Caco-2 (cell line): ENCODE data around the gene ADD1. TPM values are rescaled to one million over a fixed set of nuclear protein-coding genes. Genes with fewer than 3 reads are reported as not detected.

Source experiments
- BruUV-seq: library from RNA; stranded (reverse); fragments of 400-500 nt; replicated peaks from 2 replicates; lab custom pipeline; 2021; lab: Mats Ljungman, UMichigan
- CTCF ChIA-PET: fragments of 300-600 bp; sonication (Branson Sonifier 250); formaldehyde crosslinking; loops from one replicate; lab custom pipeline; 2022; ENCODE audit warnings: antibody characterized with exemption; lab: Charles Lee
- POLR2A ChIA-PET: fragments of 300-600 bp; sonication (Branson Sonifier 250); formaldehyde crosslinking; loops from one replicate; lab custom pipeline; 2022; ENCODE audit warnings: antibody characterized with exemption; lab: Charles Lee
- DNase-seq, 2 experiments: peaks; one replicate each; pipeline versions ENCODE4 v3.0.0 to v3.0.0-alpha.2; 2020 to 2022
- H3K27me3 ChIP-seq: replicated peaks from 2 replicates; pipeline ENCODE4 v1.6.0; 2011; ENCODE audit warnings: low read length; ENCODE audit not compliant: control insufficient read depth, insufficient read depth
- H3K36me3 ChIP-seq: 2 replicates; pipeline ENCODE4 v1.5.1; 2011; ENCODE audit warnings: low read length; ENCODE audit not compliant: control insufficient read depth, insufficient read depth
- H3K4me1 ChIP-seq: fragments of 250-450 bp; sonication (Bioruptor Pico); 2 replicates; pipeline ENCODE4 v1.5.1; 2020; ENCODE audit warnings: mild to moderate bottlenecking
- H3K4me3 ChIP-seq: 2 replicates; pipeline ENCODE4 v1.5.1; 2011; ENCODE audit warnings: low read depth, mild to moderate bottlenecking, control low read depth, low read length
- H3K9me3 ChIP-seq: fragments of 250-450 bp; sonication (Bioruptor Pico); 2 replicates; pipeline ENCODE4 v1.5.1; 2020; ENCODE audit warnings: mild to moderate bottlenecking, moderate library complexity
- H3K27ac Mint-ChIP-seq: one replicate; pipeline ENCODE4 v1.8.0; 2022; ENCODE audit warnings: mixed read lengths; ENCODE audit not compliant: unreplicated experiment
- H3K27me3 Mint-ChIP-seq: one replicate; pipeline ENCODE4 v1.8.0; 2022; ENCODE audit warnings: mixed read lengths; ENCODE audit not compliant: insufficient read depth, unreplicated experiment
- H3K36me3 Mint-ChIP-seq: one replicate; pipeline ENCODE4 v1.8.0; 2022; ENCODE audit warnings: mild to moderate bottlenecking, mixed read lengths; ENCODE audit not compliant: insufficient read depth, unreplicated experiment
- H3K4me1 Mint-ChIP-seq: one replicate; pipeline ENCODE4 v1.8.0; 2022; ENCODE audit warnings: low read depth, mixed read lengths; ENCODE audit not compliant: unreplicated experiment
- H3K4me3 Mint-ChIP-seq: one replicate; pipeline ENCODE4 v1.8.0; 2022; ENCODE audit warnings: mild to moderate bottlenecking, moderate library complexity, mixed read lengths; ENCODE audit not compliant: unreplicated experiment
- H3K9me3 Mint-ChIP-seq: one replicate; pipeline ENCODE4 v1.8.0; 2022; ENCODE audit warnings: mixed read lengths; ENCODE audit not compliant: unreplicated experiment
- intact Hi-C: fragments of 100-400 bp; cut with micrococcal nuclease; formaldehyde crosslinking; loops from one replicate; pipeline ENCODE4 v1.10.0; 2022; ENCODE audit not compliant: unreplicated experiment
- total RNA-seq: library from RNA; stranded (reverse); gene quantifications from 2 replicates; pipeline ENCODE4 v1.2.3, GENCODE V29; 2022
- TF ChIP-seq, protein P1 (sequence below), 2 experiments: fragments of 200-600 bp in 1 of 2; IDR thresholded peaks; 1 replicate in 1 of 2; 2 replicates in 1 of 2; pipeline versions ENCODE4 v1.5.1 to v1.8.0; 2011 to 2022; ENCODE audit warnings: antibody characterized with exemption in 1 of 2, control low read depth in 1 of 2, inconsistent platforms in 1 of 2, low read depth in 1 of 2, low read length in 1 of 2, mild to moderate bottlenecking in 1 of 2, moderate library complexity in 1 of 2; ENCODE audit not compliant: insufficient read depth in 1 of 2, severe bottlenecking in 1 of 2, unreplicated experiment in 1 of 2

The ADD1 gene
- total RNA-seq, 1 experiment from 2014 or later: 242 TPM

DNA sequence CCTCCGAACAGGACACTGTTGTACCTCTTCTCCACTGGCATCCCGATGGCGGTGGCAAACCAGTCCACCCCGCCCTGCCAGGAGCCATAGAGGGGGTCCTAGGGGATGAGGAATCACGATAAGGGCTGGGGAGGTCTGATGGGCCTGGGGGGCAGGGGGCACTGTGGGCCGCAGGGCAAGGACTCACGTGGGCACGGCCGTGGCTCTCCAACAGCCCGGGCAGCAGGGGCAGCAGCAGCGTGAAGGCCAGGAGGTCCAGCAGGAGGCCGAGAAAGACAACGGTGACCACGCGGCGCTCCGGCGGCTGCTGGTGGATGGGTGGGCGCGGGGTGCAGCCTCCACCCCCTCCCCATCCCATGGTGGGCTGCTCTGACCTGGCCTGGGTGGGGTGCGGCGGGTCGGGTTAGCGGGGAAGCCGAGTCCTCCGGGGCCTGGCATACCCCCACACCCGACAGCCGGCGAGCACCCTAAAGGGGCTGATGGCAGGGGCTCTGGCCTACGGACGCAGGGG, 90.0 kb downstream of the ADD1 start:
- CTCF ChIA-PET: no interaction called here
- TF ChIP-seq, protein P1, sequence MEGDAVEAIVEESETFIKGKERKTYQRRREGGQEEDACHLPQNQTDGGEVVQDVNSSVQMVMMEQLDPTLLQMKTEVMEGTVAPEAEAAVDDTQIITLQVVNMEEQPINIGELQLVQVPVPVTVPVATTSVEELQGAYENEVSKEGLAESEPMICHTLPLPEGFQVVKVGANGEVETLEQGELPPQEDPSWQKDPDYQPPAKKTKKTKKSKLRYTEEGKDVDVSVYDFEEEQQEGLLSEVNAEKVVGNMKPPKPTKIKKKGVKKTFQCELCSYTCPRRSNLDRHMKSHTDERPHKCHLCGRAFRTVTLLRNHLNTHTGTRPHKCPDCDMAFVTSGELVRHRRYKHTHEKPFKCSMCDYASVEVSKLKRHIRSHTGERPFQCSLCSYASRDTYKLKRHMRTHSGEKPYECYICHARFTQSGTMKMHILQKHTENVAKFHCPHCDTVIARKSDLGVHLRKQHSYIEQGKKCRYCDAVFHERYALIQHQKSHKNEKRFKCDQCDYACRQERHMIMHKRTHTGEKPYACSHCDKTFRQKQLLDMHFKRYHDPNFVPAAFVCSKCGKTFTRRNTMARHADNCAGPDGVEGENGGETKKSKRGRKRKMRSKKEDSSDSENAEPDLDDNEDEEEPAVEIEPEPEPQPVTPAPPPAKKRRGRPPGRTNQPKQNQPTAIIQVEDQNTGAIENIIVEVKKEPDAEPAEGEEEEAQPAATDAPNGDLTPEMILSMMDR (IDR thresholded peaks at IDR 0.05; ENCODE audit: insufficient read depth in 1 of 2, low read depth in 1 of 2, low read length in 1 of 2, severe bottlenecking in 1 of 2, unreplicated experiment in 1 of 2): no peak
- Histone ChIP-seq H3K4me3 (peak overlapping the region; percentile 97), H3K27me3 (no peaks in the 10 kb centered on the region), H3K9me3 (no peaks in the 10 kb centered on the region), H3K4me1 (peaks cover 14% of the 10 kb centered on the region), H3K36me3 (no peaks in the 10 kb centered on the region)
- no peaks in the 10 kb centered on the region for H3K27me3 Mint-ChIP-seq
- intact Hi-C loops: no loop called here
- H3K9me3 Mint-ChIP-seq: no peaks in the 10 kb centered on the region
- POLR2A ChIA-PET: no interaction called here
- peaks cover 77% of the 10 kb centered on the region for H3K36me3 Mint-ChIP-seq
- H3K4me3 Mint-ChIP-seq: peak overlapping the region; percentile 74
- no TSS peak for BruUV-seq
- peak in 1 of 2 experiments; percentile 27 for DNase-seq
- no peaks in the 10 kb centered on the region for H3K4me1 Mint-ChIP-seq
- peak overlapping the region; percentile 82 for H3K27ac Mint-ChIP-seq

DNA sequence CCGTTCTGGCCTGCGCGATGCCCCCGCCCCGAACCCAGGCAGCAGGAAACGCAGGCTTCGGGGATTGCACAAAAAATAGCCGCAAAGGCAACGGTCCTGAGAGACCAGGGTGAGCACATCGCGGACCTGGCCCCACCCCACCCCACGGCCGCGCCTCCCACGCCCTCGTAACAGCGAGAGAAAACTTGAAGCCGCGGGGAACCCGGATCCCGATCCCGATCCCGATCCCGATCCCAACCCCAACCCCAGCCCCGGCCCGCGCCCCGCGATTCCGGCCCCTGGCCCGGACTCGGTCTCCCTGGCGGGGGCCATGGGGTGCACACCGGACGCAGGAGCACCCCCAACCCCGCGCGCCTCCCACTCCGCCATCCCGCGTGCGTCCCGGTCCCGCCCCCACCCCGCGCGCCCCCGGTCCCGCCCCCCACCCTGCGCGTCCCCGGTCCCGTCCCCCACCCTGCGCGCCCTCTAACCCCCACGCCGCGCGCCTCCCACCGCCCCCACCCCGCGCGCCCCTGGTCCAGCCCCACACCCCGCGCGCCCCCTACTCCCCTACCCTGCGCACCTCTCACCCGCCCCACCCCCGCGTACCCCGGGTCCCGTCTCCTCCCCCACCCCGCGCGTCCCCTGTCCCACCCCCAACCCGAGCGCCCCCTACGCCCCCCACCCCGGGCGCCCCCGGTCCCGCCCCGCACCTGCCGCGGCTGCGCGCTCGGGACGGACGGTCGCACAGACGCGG, 90.6 kb downstream of the ADD1 start:
- Histone ChIP-seq H3K9me3 (no peaks in the 10 kb centered on the region), H3K4me1 (peaks cover 14% of the 10 kb centered on the region), H3K4me3 (peak overlapping the region; percentile 97), H3K27me3 (no peaks in the 10 kb centered on the region), H3K36me3 (peaks cover 2% of the 10 kb centered on the region; the same call in 1 of the 2 replicates)
- Mint-ChIP-seq H3K27me3 (no peaks in the 10 kb centered on the region), H3K36me3 (peaks cover 77% of the 10 kb centered on the region), H3K4me3 (peak overlapping the region; percentile 75), H3K4me1 (no peaks in the 10 kb centered on the region), H3K9me3 (no peaks in the 10 kb centered on the region), H3K27ac (no peak overlapping the region)
- no TSS peak for BruUV-seq
- intact Hi-C loops: no loop called here
- TF ChIP-seq, protein P1 (IDR thresholded peaks at IDR 0.05; ENCODE audit: insufficient read depth in 1 of 2, low read depth in 1 of 2, low read length in 1 of 2, severe bottlenecking in 1 of 2, unreplicated experiment in 1 of 2): no peak
- peak; percentile 36 to 45 for DNase-seq
- POLR2A ChIA-PET: no interaction called here
- CTCF ChIA-PET: no interaction called here

DNA sequence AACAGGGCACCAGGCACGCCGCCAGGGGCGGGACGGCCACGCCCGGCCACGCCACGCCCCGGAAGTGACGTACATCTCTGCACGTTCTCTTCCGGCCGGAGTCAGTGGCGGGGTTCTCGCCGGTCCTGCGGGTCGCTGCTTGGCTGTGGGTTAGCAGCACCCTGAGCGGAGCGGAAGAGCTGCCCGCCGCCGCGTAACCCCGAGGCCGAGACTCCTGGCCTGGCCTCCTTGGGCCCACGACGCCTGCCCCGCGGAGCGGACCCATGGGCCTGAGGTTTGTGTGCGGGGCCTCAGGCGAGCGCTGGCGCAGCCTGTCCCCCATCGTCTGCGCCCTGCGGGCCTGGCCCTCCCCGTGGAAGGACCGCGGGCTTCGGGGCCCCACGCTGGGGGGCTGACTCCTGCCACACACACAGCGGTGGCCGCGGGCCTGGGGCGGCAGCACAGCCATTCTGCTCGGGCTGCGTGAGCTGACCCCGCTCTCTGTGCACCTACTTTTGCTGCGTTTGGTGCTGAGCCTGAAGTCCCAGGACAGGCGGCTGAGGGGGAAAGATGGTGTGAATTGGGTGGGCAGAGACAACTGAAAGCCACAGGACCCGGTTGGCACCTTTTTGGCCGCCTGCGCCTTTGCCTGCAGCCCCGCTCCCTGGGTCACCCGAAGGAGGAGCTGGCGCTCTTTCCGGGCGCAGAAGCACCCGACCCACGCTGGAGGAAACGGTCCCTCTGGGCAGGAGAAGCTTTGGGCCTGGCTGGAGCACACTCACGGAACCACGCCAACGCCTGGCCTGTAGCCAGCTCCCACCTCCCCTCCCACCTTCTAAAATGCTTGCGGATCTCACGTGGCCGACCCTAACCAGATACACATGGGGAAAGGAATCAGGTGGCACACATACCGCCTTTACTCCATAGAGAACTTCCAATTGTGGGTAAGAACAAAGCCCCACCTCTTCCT, 91.4 kb downstream of the ADD1 start:
- H3K9me3 ChIP-seq: no peaks in the 10 kb centered on the region
- H3K36me3 ChIP-seq: peaks cover 2% of the 10 kb centered on the region; the same call in 1 of the 2 replicates
- no peaks in the 10 kb centered on the region for H3K27me3 Mint-ChIP-seq
- peaks cover 79% of the 10 kb centered on the region for H3K36me3 Mint-ChIP-seq
- H3K27ac Mint-ChIP-seq: peak overlapping the region; percentile 79
- CTCF ChIA-PET: interaction anchor here (0.6 to 0.9 kb wide), 2 partner anchors 14 to 1140 kb away, joined by 5 to 8 read pairs; no protein-coding TSS in a partner anchor
- intact Hi-C loops: no loop called here
- TSS peak; percentile 56 for BruUV-seq
- DNase-seq: peak; percentile 92 to 96
- no peaks in the 10 kb centered on the region for H3K9me3 Mint-ChIP-seq
- TF ChIP-seq, protein P1 (IDR thresholded peaks at IDR 0.05; ENCODE audit: insufficient read depth in 1 of 2, low read depth in 1 of 2, low read length in 1 of 2, severe bottlenecking in 1 of 2, unreplicated experiment in 1 of 2): no peak
- no peaks in the 10 kb centered on the region for H3K4me1 Mint-ChIP-seq
- H3K4me3 ChIP-seq: peak overlapping the region; percentile 97
- POLR2A ChIA-PET: interaction anchor here (0.9 kb wide), 1 partner anchor 28 kb away, joined by 4 read pairs; the partner anchor contains the start of genes GRK4 and NOP14
- peak overlapping the region; percentile 75 for H3K4me3 Mint-ChIP-seq
- no peaks in the 10 kb centered on the region for H3K27me3 ChIP-seq
- peaks cover 14% of the 10 kb centered on the region for H3K4me1 ChIP-seq
